HEK293 (cell line): ENCODE measurements around the gene APBB2.

Experiments
- CTCF ChIA-PET: fragments of 350-600 bp; formaldehyde crosslinking; extraction: SDS; loops from one replicate; lab custom pipeline; 2021; ENCODE audit warnings: antibody characterized with exemption; lab: Yijun Ruan, JAX
- POLR2A ChIA-PET: fragments of 300-600 bp; formaldehyde crosslinking; extraction: SDS; loops from one replicate; lab custom pipeline; 2020; ENCODE audit warnings: antibody characterized with exemption, inconsistent platforms; lab: Yijun Ruan, JAX
- H3K27ac ChIP-seq: fragments of 200-500 bp; sonication (Bioruptor generic); 2 replicates; pipeline ENCODE4 v1.5.1; 2014; ENCODE audit warnings: low read depth, low read length, control low read depth, inconsistent platforms; ENCODE audit errors: extremely low read depth
- H3K36me3 ChIP-seq, 2 experiments: fragments of 200-500 bp in 1 of 2; sonication (Bioruptor generic) in 1 of 2; 1 replicate in 1 of 2; 2 replicates in 1 of 2; pipeline ENCODE4 v1.5.1; 2014 to 2017; ENCODE audit warnings: inconsistent platforms in 2 of 2, low read length in 2 of 2; ENCODE audit not compliant: control insufficient read depth in 2 of 2, insufficient read depth in 1 of 2
- H3K4me1 ChIP-seq: fragments of 200-500 bp; sonication (Bioruptor generic); 2 replicates; pipeline ENCODE4 v1.5.1; 2014; ENCODE audit warnings: mild to moderate bottlenecking, low read length, inconsistent platforms; ENCODE audit not compliant: control insufficient read depth, insufficient read depth
- H3K4me3 ChIP-seq: 2 replicates; pipeline ENCODE4 v1.5.1; 2011; ENCODE audit warnings: low read depth, mild to moderate bottlenecking, control low read depth, low read length, moderate library complexity
- H3K9me3 ChIP-seq: fragments of 200-500 bp; sonication (Bioruptor generic); 2 replicates; pipeline ENCODE4 v1.5.1; 2014; ENCODE audit warnings: low read depth, low read length, inconsistent platforms; ENCODE audit not compliant: control insufficient read depth, insufficient read depth
- GLIS1 ChIP-seq: fragments of 450-650 bp; formaldehyde crosslinking; IDR thresholded peaks from 2 replicates; pipeline ENCODE4 v1.5.1; 2016; ENCODE audit warnings: missing biosample characterization, missing genetic modification characterization
- KLF16 ChIP-seq: fragments of 450-650 bp; formaldehyde crosslinking; IDR thresholded peaks from 2 replicates; pipeline ENCODE4 v1.5.1; 2017; ENCODE audit warnings: missing biosample characterization, missing genetic modification characterization
- PRDM6 ChIP-seq: fragments of 450-650 bp; formaldehyde crosslinking; IDR thresholded peaks from 2 replicates; pipeline ENCODE4 v1.5.1; 2017; ENCODE audit warnings: missing biosample characterization, missing genetic modification characterization
- SP7 ChIP-seq: fragments of 450-650 bp; formaldehyde crosslinking; IDR thresholded peaks from 2 replicates; pipeline ENCODE4 v1.5.1; 2016; ENCODE audit warnings: missing biosample characterization, missing genetic modification characterization
- ZBTB21 ChIP-seq: fragments of 450-650 bp; formaldehyde crosslinking; IDR thresholded peaks from 2 replicates; pipeline ENCODE4 v1.5.1; 2017; ENCODE audit warnings: missing biosample characterization, missing genetic modification characterization
- ZBTB26 ChIP-seq: fragments of 450-650 bp; formaldehyde crosslinking; optimal IDR thresholded peaks from 2 replicates; pipeline ENCODE3; 2016; ENCODE audit warnings: missing biosample characterization, mild to moderate bottlenecking, missing genetic modification characterization
- ZBTB8A ChIP-seq: fragments of 450-650 bp; formaldehyde crosslinking; IDR thresholded peaks from 2 replicates; pipeline ENCODE4 v1.5.1; 2016; ENCODE audit warnings: missing biosample characterization, missing genetic modification characterization
- ZNF138 ChIP-seq: fragments of 450-650 bp; formaldehyde crosslinking; IDR thresholded peaks from 2 replicates; pipeline ENCODE4 v1.5.1; 2016; ENCODE audit warnings: missing biosample characterization, missing genetic modification characterization, borderline replicate concordance
- ZNF155 ChIP-seq: fragments of 450-650 bp; formaldehyde crosslinking; IDR thresholded peaks from 2 replicates; pipeline ENCODE4 v1.5.1; 2016; ENCODE audit warnings: missing biosample characterization, missing genetic modification characterization
- ZNF184 ChIP-seq: fragments of 450-650 bp; IDR thresholded peaks from 2 replicates; pipeline ENCODE4 v1.5.1; 2018; ENCODE audit warnings: missing biosample characterization, mild to moderate bottlenecking, missing genetic modification characterization
- ZNF416 ChIP-seq: fragments of 450-650 bp; formaldehyde crosslinking; IDR thresholded peaks from 2 replicates; pipeline ENCODE4 v1.5.1; 2016; ENCODE audit warnings: missing biosample characterization, missing genetic modification characterization
- ZNF561 ChIP-seq: fragments of 450-650 bp; IDR thresholded peaks from 2 replicates; pipeline ENCODE4 v1.5.1; 2018; ENCODE audit warnings: missing biosample characterization, missing genetic modification characterization, borderline replicate concordance
- ZNF600 ChIP-seq: fragments of 450-650 bp; formaldehyde crosslinking; IDR thresholded peaks from 2 replicates; pipeline ENCODE4 v1.5.1; 2016; ENCODE audit warnings: missing biosample characterization, missing genetic modification characterization
- ZNF629 ChIP-seq: fragments of 450-650 bp; formaldehyde crosslinking; IDR thresholded peaks from 2 replicates; pipeline ENCODE4 v1.5.1; 2017; ENCODE audit warnings: missing biosample characterization, missing genetic modification characterization
- ZNF645 ChIP-seq: fragments of 450-650 bp; formaldehyde crosslinking; IDR thresholded peaks from 2 replicates; pipeline ENCODE4; 2016; ENCODE audit warnings: missing biosample characterization, missing genetic modification characterization
- ZNF701 ChIP-seq: fragments of 450-650 bp; formaldehyde crosslinking; IDR thresholded peaks from 2 replicates; pipeline ENCODE4 v1.5.1; 2016; ENCODE audit warnings: missing biosample characterization, missing genetic modification characterization
- ZNF791 ChIP-seq: fragments of 450-650 bp; formaldehyde crosslinking; IDR thresholded peaks from 2 replicates; pipeline ENCODE4 v1.5.1; 2016; ENCODE audit warnings: missing biosample characterization, missing genetic modification characterization
- ZSCAN23 ChIP-seq: fragments of 450-650 bp; formaldehyde crosslinking; IDR thresholded peaks from 2 replicates; pipeline ENCODE4 v1.5.1; 2016; ENCODE audit warnings: missing biosample characterization, missing genetic modification characterization
- ZXDB ChIP-seq: fragments of 450-650 bp; formaldehyde crosslinking; IDR thresholded peaks from 2 replicates; pipeline ENCODE4 v1.5.1; 2016; ENCODE audit warnings: missing biosample characterization, missing genetic modification characterization
- TF ChIP-seq, protein P1 (sequence below): fragments of 450-650 bp; formaldehyde crosslinking; IDR thresholded peaks from 2 replicates; pipeline ENCODE4 v1.5.1; 2016; ENCODE audit warnings: missing biosample characterization, missing genetic modification characterization
- TF ChIP-seq, protein P2 (sequence below): fragments of 450-650 bp; formaldehyde crosslinking; IDR thresholded peaks from 2 replicates; pipeline ENCODE4 v1.5.1; 2016; ENCODE audit warnings: missing biosample characterization, missing genetic modification characterization
- TF ChIP-seq, protein P3 (sequence below): fragments of 450-650 bp; formaldehyde crosslinking; conservative IDR thresholded peaks from 2 replicates; pipeline ENCODE4 v1.5.1; 2016; ENCODE audit warnings: low read depth, missing biosample characterization, missing genetic modification characterization
- TF ChIP-seq, protein P4 (sequence below): fragments of 450-650 bp; formaldehyde crosslinking; IDR thresholded peaks from 2 replicates; pipeline ENCODE4 v1.5.1; 2016; ENCODE audit warnings: missing biosample characterization, missing genetic modification characterization

Gene APBB2

GRCh38 chr4:41214136-41214824, at the start of gene APBB2:
TSS of gene APBB2 (minus strand) at chr4:41214542. CDS start at chr4:41033254, 181,288 bp downstream.
- CTCF ChIA-PET: interaction anchor here (0.6 to 4.0 kb wide), 10 partner anchors 10 to 290 kb away, joined by 3 to 57 read pairs (median 4); partner anchors contain the start of gene UCHL1
- Histone ChIP-seq H3K36me3 (no peaks in the 10 kb centered on the region), H3K4me3 (peak within 1 kb of the TSS; percentile 80), H3K27ac (peak within 1 kb of the TSS; percentile 81), H3K4me1 (no peaks in the 10 kb centered on the region), H3K9me3 (no peaks in the 10 kb centered on the region)
- POLR2A ChIA-PET: interaction anchor here (0.6 to 1.9 kb wide), 13 partner anchors 9 to 296 kb away, joined by 3 to 8 read pairs (median 3); partner anchors contain the start of gene UCHL1
- TF ChIP-seq ZNF155 (tag by site-specific recombination) (no peak), ZNF600 (tag by site-specific recombination) (peak; percentile 87), ZNF645 (no peak), ZNF561 (tag by site-specific recombination) (no peak), ZNF138 (tag by site-specific recombination) (no peak), KLF16 (tag by site-specific recombination) (no peak), ZNF416 (tag by site-specific recombination) (no peak), ZBTB26 (peak; percentile 89), ZNF791 (tag by site-specific recombination) (no peak), ZSCAN23 (tag by site-specific recombination) (no peak), ZNF629 (no peak), ZXDB (0 out of 2 replicates have a peak, but pooled peaks have one; percentile 32), ZNF184 (tag by site-specific recombination) (no peak), SP7 (tag by site-specific recombination) (0 out of 2 replicates have a peak, but pooled peaks have one; percentile 16), GLIS1 (peak; percentile 57), ZBTB21 (tag by site-specific recombination) (no peak), ZNF701 (no peak), PRDM6 (tag by site-specific recombination) (no peak), ZBTB8A (tag by site-specific recombination) (peak; percentile 99)
- TF ChIP-seq, protein P1, sequence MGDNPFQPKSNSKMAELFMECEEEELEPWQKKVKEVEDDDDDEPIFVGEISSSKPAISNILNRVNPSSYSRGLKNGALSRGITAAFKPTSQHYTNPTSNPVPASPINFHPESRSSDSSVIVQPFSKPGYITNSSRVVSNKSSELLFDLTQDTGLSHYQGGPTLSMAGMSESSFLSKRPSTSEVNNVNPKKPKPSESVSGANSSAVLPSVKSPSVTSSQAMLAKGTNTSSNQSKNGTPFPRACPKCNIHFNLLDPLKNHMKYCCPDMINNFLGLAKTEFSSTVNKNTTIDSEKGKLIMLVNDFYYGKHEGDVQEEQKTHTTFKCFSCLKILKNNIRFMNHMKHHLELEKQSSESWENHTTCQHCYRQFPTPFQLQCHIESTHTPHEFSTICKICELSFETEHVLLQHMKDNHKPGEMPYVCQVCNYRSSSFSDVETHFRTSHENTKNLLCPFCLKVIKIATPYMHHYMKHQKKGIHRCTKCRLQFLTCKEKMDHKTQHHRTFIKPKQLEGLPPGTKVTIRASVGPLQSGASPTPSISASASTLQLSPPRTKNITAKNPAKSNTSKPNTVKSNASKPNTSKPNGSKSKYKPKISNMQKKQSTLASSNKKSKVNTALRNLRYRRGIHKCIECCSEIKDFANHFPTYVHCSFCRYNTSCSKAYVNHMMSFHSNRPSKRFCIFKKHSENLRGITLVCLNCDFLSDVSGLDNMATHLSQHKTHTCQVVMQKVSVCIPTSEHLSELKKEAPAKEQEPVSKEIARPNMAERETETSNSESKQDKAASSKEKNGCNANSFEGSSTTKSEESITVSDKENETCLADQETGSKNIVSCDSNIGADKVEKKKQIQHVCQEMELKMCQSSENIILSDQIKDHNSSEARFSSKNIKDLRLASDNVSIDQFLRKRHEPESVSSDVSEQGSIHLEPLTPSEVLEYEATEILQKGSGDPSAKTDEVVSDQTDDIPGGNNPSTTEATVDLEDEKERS (tag by site-specific recombination): no peak
- TF ChIP-seq, protein P2, sequence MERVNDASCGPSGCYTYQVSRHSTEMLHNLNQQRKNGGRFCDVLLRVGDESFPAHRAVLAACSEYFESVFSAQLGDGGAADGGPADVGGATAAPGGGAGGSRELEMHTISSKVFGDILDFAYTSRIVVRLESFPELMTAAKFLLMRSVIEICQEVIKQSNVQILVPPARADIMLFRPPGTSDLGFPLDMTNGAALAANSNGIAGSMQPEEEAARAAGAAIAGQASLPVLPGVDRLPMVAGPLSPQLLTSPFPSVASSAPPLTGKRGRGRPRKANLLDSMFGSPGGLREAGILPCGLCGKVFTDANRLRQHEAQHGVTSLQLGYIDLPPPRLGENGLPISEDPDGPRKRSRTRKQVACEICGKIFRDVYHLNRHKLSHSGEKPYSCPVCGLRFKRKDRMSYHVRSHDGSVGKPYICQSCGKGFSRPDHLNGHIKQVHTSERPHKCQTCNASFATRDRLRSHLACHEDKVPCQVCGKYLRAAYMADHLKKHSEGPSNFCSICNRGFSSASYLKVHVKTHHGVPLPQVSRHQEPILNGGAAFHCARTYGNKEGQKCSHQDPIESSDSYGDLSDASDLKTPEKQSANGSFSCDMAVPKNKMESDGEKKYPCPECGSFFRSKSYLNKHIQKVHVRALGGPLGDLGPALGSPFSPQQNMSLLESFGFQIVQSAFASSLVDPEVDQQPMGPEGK (tag by site-specific recombination): peak; percentile 87
- TF ChIP-seq, protein P3, sequence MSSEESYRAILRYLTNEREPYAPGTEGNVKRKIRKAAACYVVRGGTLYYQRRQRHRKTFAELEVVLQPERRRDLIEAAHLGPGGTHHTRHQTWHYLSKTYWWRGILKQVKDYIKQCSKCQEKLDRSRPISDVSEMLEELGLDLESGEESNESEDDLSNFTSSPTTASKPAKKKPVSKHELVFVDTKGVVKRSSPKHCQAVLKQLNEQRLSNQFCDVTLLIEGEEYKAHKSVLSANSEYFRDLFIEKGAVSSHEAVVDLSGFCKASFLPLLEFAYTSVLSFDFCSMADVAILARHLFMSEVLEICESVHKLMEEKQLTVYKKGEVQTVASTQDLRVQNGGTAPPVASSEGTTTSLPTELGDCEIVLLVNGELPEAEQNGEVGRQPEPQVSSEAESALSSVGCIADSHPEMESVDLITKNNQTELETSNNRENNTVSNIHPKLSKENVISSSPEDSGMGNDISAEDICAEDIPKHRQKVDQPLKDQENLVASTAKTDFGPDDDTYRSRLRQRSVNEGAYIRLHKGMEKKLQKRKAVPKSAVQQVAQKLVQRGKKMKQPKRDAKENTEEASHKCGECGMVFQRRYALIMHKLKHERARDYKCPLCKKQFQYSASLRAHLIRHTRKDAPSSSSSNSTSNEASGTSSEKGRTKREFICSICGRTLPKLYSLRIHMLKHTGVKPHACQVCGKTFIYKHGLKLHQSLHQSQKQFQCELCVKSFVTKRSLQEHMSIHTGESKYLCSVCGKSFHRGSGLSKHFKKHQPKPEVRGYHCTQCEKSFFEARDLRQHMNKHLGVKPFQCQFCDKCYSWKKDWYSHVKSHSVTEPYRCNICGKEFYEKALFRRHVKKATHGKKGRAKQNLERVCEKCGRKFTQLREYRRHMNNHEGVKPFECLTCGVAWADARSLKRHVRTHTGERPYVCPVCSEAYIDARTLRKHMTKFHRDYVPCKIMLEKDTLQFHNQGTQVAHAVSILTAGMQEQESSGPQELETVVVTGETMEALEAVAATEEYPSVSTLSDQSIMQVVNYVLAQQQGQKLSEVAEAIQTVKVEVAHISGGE (tag by site-specific recombination): peak; percentile 23; the same call in 1 of the 2 replicates
- TF ChIP-seq, protein P4, sequence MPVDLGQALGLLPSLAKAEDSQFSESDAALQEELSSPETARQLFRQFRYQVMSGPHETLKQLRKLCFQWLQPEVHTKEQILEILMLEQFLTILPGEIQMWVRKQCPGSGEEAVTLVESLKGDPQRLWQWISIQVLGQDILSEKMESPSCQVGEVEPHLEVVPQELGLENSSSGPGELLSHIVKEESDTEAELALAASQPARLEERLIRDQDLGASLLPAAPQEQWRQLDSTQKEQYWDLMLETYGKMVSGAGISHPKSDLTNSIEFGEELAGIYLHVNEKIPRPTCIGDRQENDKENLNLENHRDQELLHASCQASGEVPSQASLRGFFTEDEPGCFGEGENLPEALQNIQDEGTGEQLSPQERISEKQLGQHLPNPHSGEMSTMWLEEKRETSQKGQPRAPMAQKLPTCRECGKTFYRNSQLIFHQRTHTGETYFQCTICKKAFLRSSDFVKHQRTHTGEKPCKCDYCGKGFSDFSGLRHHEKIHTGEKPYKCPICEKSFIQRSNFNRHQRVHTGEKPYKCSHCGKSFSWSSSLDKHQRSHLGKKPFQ (tag by site-specific recombination): no peak
